Keratinocyte (primary cell): ENCODE results near the gene APCDD1L. TPM values are rescaled to one million over a fixed set of nuclear protein-coding genes. Genes with fewer than 3 reads are reported as not detected.

Source experiments
- DNase-seq: peaks from one replicate; pipeline ENCODE4 v3.0.0-alpha.2; 2011; ENCODE audit warnings: low read depth, missing footprints, low spot score
- FAIRE-seq: peaks from 2 replicates; lab custom pipeline; 2011; peaks lifted over from hg19 to GRCh38; lab: Jason Lieb, UNC
- H2AFZ ChIP-seq: 2 replicates; pipeline ENCODE4 v1.6.0; 2012; ENCODE audit warnings: low read length, control low read depth, inconsistent platforms; ENCODE audit not compliant: control insufficient read depth
- H3K27ac ChIP-seq: 2 replicates; pipeline ENCODE4 v1.5.1; 2011; ENCODE audit warnings: low read length; ENCODE audit not compliant: control insufficient read depth, insufficient read depth
- H3K27me3 ChIP-seq: 3 replicates; pipeline ENCODE4 v1.6.0; 2011; ENCODE audit warnings: low read length; ENCODE audit not compliant: control insufficient read depth, insufficient read depth; ENCODE audit errors: extremely low read depth
- H3K36me3 ChIP-seq, 2 experiments: 2 replicates in 1 of 2; 3 replicates in 1 of 2; pipeline ENCODE4 v1.5.1; 2011; ENCODE audit warnings: low read length in 2 of 2, mild to moderate bottlenecking in 1 of 2; ENCODE audit not compliant: control insufficient read depth in 2 of 2, insufficient read depth in 2 of 2; ENCODE audit errors: extremely low read depth in 1 of 2
- H3K4me1 ChIP-seq: 3 replicates; pipeline ENCODE4 v1.5.1; 2011; ENCODE audit warnings: low read length; ENCODE audit not compliant: control insufficient read depth, insufficient read depth; ENCODE audit errors: extremely low read depth
- H3K4me2 ChIP-seq: 3 replicates; pipeline ENCODE4 v1.6.0; 2011; ENCODE audit warnings: low read depth, low read length; ENCODE audit not compliant: control insufficient read depth, insufficient read depth; ENCODE audit errors: extremely low read depth
- H3K4me3 ChIP-seq, 3 experiments: fragments of 200-600 bp in 1 of 3; sonication (generic) in 1 of 3; 2 replicates in 2 of 3; 3 replicates in 1 of 3; pipeline ENCODE4 v1.5.1; 2011 to 2016; ENCODE audit warnings: low read length in 3 of 3, mild to moderate bottlenecking in 3 of 3, control low read depth in 2 of 3, inconsistent platforms in 1 of 3, low read depth in 1 of 3, mixed read lengths in 1 of 3, mixed run types in 1 of 3, moderate library complexity in 1 of 3; ENCODE audit not compliant: control insufficient read depth in 2 of 3, insufficient read depth in 2 of 3; ENCODE audit errors: extremely low read depth in 1 of 3
- H3K79me2 ChIP-seq: 2 replicates; pipeline ENCODE4 v1.6.0; 2012; ENCODE audit warnings: low read length; ENCODE audit not compliant: control insufficient read depth, insufficient read depth
- H3K9ac ChIP-seq: 3 replicates; pipeline ENCODE4 v1.6.0; 2011; ENCODE audit warnings: low read length; ENCODE audit not compliant: control insufficient read depth, insufficient read depth; ENCODE audit errors: extremely low read depth
- H3K9me1 ChIP-seq: 3 replicates; pipeline ENCODE4 v1.6.0; 2011; ENCODE audit warnings: low read length; ENCODE audit not compliant: control insufficient read depth, insufficient read depth; ENCODE audit errors: extremely low read depth
- H3K9me3 ChIP-seq: 2 replicates; pipeline ENCODE4 v1.5.1; 2012; ENCODE audit warnings: low read depth, low read length; ENCODE audit not compliant: control insufficient read depth
- H4K20me1 ChIP-seq: 3 replicates; pipeline ENCODE4 v1.6.0; 2011; ENCODE audit warnings: low read length; ENCODE audit not compliant: control insufficient read depth, insufficient read depth; ENCODE audit errors: extremely low read depth
- CTCF ChIP-seq, 3 experiments: IDR thresholded peaks in 1 of 3; conservative IDR thresholded peaks in 1 of 3; optimal IDR thresholded peaks in 1 of 3; 2 replicates in 2 of 3; 3 replicates in 1 of 3; pipeline versions ENCODE3 to v1.5.1; 2011; ENCODE audit warnings: low read length in 3 of 3, mild to moderate bottlenecking in 3 of 3, moderate library complexity in 2 of 3, control low read depth in 1 of 3, inconsistent platforms in 1 of 3; ENCODE audit not compliant: insufficient read depth in 2 of 3; ENCODE audit errors: extremely low read depth in 1 of 3
- EZH2 ChIP-seq: IDR thresholded peaks from one replicate; pipeline ENCODE4 v1.6.1; 2012; ENCODE audit warnings: inconsistent platforms, mild to moderate bottlenecking, low read length, moderate library complexity
- dilution Hi-C: fragments of 300-500 bp; cut with MboI; formaldehyde crosslinking; loops from one replicate; pipeline ENCODE4 v1.7.0; 2020; ENCODE audit warnings: low sequenced_read_pairs; ENCODE audit not compliant: extremely low pct_ligation_motif_present
- polyA plus RNA-seq, 5 experiments: library from polyadenylated mRNA; depleted of rRNA in 3 of 5; stranded (reverse) in 3 of 5; stranded (forward) in 1 of 5; unstranded in 1 of 5; fragments of >200 nt; gene quantifications; 1 replicate in 1 of 5; 2 replicates in 3 of 5; 3 replicates in 1 of 5; pipeline versions ENCODE4 v1.2.1 to v1.2.3, GENCODE V29; 2011 to 2012; ENCODE audit warnings: missing spikeins in 2 of 5, low read depth in 1 of 5, low replicate concordance in 1 of 5

APCDD1L gene
- polyA plus RNA-seq, 1 donor (not counting 4 experiments of a cell fraction or from before 2014, with no cell fraction given) = 0.67 TPM

- H3K9me3 ChIP-seq = no peaks in the 10 kb centered on the region
- no peaks in the 10 kb centered on the region for H3K36me3 ChIP-seq
- no peaks in the 10 kb centered on the region for H3K79me2 ChIP-seq
- H4K20me1 ChIP-seq = no peaks in the 10 kb centered on the region
- dilution Hi-C loops = no loop called here
- H3K27me3 ChIP-seq = peaks cover 39% of the 10 kb centered on the region
- no peak overlapping the region for H2AFZ ChIP-seq
- H3K4me2 ChIP-seq = no peak overlapping the region
- no peak for DNase-seq
- no peaks in the 10 kb centered on the region for H3K9me1 ChIP-seq
- no peak overlapping the region for H3K27ac ChIP-seq
- no peaks in the 10 kb centered on the region for H3K4me1 ChIP-seq
- no peak overlapping the region for H3K9ac ChIP-seq
- no peak for FAIRE-seq
- TF ChIP-seq EZH2 = no peak
- no peak for TF ChIP-seq CTCF (optimal IDR thresholded peaks at IDR 0.05 in 1 of 3, IDR thresholded peaks at IDR 0.05 in 1 of 3, conservative IDR thresholded peaks at IDR 0.05 in 1 of 3; ENCODE audit: extremely low read depth in 1 of 3, insufficient read depth in 2 of 3, low read length in 3 of 3)
- H3K4me3 ChIP-seq = no peak overlapping the region
Observed at GRCh38 chr20:58551631-58552030, 36.4 kb upstream of the APCDD1L start.

- no peaks in the 10 kb centered on the region for H3K36me3 ChIP-seq
- no peak overlapping the region for H2AFZ ChIP-seq
- H3K4me2 ChIP-seq = no peak overlapping the region
- no peaks in the 10 kb centered on the region for H3K9me1 ChIP-seq
- DNase-seq (no peak), FAIRE-seq (no peak)
- H4K20me1 ChIP-seq = no peaks in the 10 kb centered on the region
- no peaks in the 10 kb centered on the region for H3K4me1 ChIP-seq
- no peak for TF ChIP-seq CTCF (optimal IDR thresholded peaks at IDR 0.05 in 1 of 3, IDR thresholded peaks at IDR 0.05 in 1 of 3, conservative IDR thresholded peaks at IDR 0.05 in 1 of 3; ENCODE audit: extremely low read depth in 1 of 3, insufficient read depth in 2 of 3, low read length in 3 of 3)
- TF ChIP-seq EZH2 = no peak
- dilution Hi-C loops = no loop called here
- no peak overlapping the region for H3K9ac ChIP-seq
- H3K4me3 ChIP-seq = no peak overlapping the region
- H3K9me3 ChIP-seq = no peaks in the 10 kb centered on the region
- peaks cover 39% of the 10 kb centered on the region for H3K27me3 ChIP-seq
- no peaks in the 10 kb centered on the region for H3K79me2 ChIP-seq
- H3K27ac ChIP-seq = no peak overlapping the region
Observed at GRCh38 chr20:58550275-58551059, 35.3 kb upstream of the APCDD1L start.
